ENCODE data around the gene FAM171A1.

Gene FAM171A1

GRCh38 chr10:15200626-15201025, 170.5 kb downstream of the FAM171A1 start:
- no peak for DNase-seq

GRCh38 chr10:15197911-15198310, 173.2 kb downstream of the FAM171A1 start:
- no peak for DNase-seq

- no peak for DNase-seq
These were observed 173.8 kb downstream of the FAM171A1 start for GRCh38 chr10:15197276-15197675.

GRCh38 chr10:15196021-15196834, 174.9 kb downstream of the FAM171A1 start:
- DNase-seq, result no peak

- DNase-seq, result no peak
These were observed 181.8 kb downstream of the FAM171A1 start for GRCh38 chr10:15189133-15189885.

- no peak for DNase-seq
These were observed 182.5 kb downstream of the FAM171A1 start for GRCh38 chr10:15188603-15189002.

GRCh38 chr10:15183689-15184481, 187.2 kb downstream of the FAM171A1 start:
- DNase-seq, result no peak

- no peak for DNase-seq
These were observed 188.4 kb downstream of the FAM171A1 start for GRCh38 chr10:15182540-15183207.

- DNase-seq, result no peak
These were observed 189.4 kb downstream of the FAM171A1 start for GRCh38 chr10:15181576-15182156.

- DNase-seq, result no peak
These were observed 190.4 kb downstream of the FAM171A1 start for GRCh38 chr10:15180736-15181135.

- no peak for DNase-seq
These were observed 194.8 kb downstream of the FAM171A1 start for GRCh38 chr10:15176269-15176668.

GRCh38 chr10:15175587-15175986, 195.5 kb downstream of the FAM171A1 start:
- no peak for DNase-seq

GRCh38 chr10:15172306-15172840, 198.7 kb downstream of the FAM171A1 start:
- no peak for DNase-seq

GRCh38 chr10:15169555-15170401, 201.3 kb downstream of the FAM171A1 start:
- no peak for DNase-seq

GRCh38 chr10:15168786-15169554, 202.1 kb downstream of the FAM171A1 start:
- no peak for DNase-seq

- DNase-seq, result no peak
These were observed 202.8 kb downstream of the FAM171A1 start, which contains the start of gene NMT2 for GRCh38 chr10:15168291-15168785. Gene NMT2, minus strand, starts transcription at chr10:15168693. Its CDS starts 81 bp downstream, at chr10:15168612.

GRCh38 chr10:15167411-15168290, 203.4 kb downstream of the FAM171A1 start:
- no peak for DNase-seq

- no peak for DNase-seq
These were observed 204.8 kb downstream of the FAM171A1 start for GRCh38 chr10:15166325-15166724.
